Stimulated activated CD4-positive, alpha-beta T cell treated with anti-CD3 and anti-CD28 coated beads, Interleukin-4, amount 100 ng/mL, for 4 hours (primary cell): ENCODE measurements around the gene CPAMD8.

ENCODE experiments used
- DNase-seq, 2 experiments: peaks; one replicate each; pipeline ENCODE4 v3.0.0-alpha.2; 2020

CPAMD8 gene

DNA sequence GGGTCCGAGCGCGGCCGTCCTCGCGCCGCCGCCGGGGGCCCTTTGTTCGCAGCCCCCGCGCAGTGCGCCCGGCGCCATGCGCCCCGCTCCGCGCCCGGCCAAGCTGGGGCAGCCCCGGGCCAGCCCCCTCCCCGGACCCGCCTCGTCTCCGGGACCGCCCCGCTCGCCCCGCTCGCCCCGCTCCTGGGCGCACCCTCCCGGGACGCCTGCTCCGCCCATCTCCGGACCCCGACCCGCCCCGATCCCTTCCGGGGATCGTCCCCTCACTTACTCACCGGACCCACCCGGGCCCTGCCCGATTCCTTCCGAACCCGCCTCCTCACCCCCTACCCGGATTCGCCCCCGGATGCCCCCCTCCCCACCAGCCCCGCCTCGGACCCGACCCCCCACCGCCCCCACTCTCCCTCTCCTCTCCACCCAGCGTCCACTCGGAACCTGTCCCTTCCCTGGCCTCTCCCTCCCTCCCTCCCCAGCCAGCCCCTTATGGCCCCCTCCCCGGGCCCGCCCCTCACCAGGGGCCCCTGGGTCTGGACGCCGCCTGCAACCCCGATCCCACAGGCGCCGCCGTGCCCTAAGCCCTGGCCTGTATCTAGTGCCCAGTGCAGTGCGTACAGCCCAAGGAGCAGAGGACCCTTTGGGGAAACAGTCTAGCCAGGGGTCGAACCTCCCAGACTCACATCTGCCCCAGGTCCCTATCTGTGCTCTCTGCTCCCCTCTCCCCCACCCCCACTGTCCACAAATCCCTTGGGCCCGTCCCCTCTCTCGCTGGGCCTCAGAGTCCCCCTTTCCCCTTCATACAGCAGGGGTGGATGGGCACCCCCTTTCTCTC lies at the start of gene CPAMD8:
Gene CPAMD8 (minus strand): TSS at position 105 of the 829 bp plus-strand sequence. CDS start 168 bp downstream, outside the sequence.
- DNase-seq, result no peak

DNA sequence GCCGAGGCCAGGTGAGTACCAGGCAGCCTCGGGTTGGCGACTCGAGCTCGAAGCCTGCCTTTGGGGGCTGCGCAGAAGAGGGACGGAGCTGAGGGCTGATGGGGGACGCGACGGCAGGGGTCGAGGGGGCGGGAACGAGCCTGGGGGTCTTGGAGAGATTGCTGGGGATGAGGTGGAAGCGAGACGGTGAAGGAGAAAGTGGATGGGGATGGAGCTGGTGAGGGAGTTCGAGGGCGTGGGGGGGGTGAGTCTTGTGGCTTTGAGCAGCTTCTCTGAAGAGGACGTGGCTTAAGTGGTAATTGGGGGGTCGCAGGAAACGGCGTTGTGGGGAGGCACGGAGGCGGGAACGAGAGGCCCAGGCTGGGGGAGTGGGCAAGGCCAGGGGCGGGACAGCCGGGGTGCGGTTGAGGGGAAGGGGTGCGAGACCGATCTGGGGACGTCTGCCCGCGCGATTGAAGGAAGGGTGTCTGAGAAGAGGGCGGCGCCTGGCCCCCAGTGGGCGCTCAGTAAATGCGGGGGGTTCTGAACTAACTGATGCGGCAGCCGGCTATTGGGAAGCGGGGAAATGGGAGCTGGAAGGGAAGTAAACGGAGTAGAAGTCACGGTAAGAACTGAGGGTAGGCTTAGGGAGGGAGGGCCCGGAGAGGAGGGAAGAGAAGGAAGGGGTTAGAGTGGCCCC lies 49.4 kb upstream of the CPAMD8 start:
- DNase-seq, result peak; percentile 33 to 45

DNA sequence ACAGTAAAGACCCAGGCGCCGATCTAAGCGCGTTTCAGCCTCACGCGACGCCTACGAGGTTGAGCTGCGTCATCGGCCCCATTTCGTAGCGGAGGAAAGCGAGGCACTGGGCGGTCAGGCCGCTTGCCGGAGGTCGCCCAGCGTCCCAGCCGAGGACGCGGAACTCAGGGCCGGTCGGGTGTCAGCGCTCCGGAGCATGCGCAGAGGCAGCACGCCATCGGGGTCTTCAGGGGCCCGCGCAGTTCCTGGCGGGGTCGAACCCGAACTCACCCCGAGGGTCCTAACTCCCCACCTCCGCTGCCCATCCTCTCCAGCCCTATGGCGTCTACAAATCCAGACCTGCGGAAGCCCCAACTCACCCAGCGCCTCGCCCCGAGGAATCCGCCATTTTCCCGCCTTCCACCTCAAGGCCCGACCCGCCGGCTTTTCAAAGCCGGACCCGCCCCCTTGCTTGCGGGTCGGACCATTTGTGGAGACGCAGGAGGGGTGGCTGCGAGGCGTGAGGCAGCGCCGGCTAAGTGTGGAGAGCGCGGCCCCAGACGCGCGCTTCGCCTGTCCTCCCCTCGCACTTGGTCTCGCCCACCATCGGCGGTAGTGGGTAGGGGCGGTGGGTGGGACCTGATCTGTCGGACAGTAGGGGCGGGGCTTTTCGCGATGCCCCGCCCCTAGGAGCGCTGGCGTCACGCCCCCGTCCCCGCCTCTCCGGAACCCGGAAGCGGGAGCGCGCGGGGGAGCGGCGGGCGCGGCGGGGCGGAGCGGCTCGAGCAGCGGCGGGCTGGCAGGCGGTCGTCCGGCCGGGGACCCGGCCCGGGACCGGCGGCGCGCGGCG lies 48.6 kb upstream of the CPAMD8 start, which contains the start of the genes HAUS8 and MYO9B:
Gene HAUS8 (minus strand): TSS at position 418 of the 829 bp plus-strand sequence. CDS start 30 bp downstream, at position 388.
Gene MYO9B (plus strand): TSS at position 743 of the 829 bp plus-strand sequence. CDS start 25,941 bp downstream, outside the sequence.
- DNase-seq, result peak; percentile 98 to 100

DNA sequence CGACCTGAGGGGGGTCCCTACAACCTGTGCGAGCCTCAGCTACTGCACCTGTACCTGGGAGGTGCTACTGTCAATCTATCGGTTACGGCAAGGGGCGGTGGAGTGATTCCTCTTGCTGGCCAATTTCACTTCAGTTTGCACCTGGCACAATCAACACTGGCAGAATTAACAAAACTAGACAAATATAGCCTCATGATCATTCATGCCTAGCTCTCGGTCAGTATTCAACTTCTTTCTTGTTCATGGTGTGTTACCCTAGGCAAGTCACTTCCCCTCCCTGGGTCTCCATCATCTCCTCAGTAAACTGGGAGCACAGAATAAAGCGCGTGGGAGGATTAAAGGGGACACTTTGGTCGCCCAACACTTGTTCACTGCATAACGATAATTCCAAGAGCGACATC lies 48.0 kb upstream of the CPAMD8 start:
- DNase-seq, result no peak

DNA sequence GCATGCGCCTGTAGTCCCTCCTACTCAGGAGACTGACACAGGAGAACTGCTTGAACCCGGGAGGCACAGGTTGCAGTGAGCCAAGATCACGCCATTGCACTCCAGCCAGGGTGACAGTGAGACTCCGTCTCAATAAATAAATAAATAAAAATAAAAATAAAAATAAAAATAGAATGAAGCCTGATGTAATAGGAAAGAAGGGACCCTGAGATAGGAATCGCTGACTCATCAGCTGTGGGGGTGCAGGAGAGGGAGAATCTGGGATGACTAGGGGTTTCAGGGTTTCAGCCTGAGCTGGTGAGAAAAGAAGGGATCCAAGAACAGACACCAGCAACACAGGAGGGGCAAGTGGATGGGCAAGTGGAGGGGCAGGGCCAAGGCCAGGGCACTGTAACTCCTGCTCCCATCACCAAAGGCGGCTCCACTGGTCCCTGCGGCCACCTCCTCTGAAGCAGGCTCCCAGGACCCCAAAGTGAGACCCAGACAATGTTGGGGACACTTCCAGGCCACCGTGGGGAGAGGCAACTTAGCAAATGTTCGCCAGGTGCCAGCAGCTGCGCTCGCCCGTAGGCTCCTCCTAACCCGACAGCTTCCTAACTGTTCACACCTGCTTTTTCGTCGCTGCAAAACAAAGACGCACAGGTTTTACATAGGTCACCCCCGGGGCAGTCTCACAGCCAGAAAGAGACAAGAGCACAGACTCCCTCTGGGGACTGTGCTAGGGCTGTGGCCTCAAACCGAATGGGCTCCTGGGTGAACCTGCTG lies 47.4 kb upstream of the CPAMD8 start:
- DNase-seq, result no peak

DNA sequence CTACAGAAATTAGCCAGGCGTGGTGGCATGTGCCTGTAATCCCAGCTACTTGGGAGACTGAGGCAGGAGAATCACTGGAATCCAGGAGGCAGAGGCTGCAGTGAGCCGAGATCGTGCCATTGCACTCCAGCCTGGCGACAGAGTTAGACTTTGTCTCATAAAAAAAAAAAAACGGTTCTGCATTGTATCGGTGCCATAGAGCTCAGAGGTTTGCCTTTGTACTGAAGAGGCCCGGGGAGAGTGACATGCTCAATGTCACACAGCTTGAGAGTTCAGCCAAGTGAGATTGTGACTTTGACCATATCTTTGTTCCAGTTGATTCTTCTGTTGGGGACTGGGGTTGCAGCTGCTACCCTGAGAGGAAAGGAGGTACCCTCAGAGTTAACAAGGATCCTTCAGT lies 44.3 kb upstream of the CPAMD8 start:
- no peak for DNase-seq

DNA sequence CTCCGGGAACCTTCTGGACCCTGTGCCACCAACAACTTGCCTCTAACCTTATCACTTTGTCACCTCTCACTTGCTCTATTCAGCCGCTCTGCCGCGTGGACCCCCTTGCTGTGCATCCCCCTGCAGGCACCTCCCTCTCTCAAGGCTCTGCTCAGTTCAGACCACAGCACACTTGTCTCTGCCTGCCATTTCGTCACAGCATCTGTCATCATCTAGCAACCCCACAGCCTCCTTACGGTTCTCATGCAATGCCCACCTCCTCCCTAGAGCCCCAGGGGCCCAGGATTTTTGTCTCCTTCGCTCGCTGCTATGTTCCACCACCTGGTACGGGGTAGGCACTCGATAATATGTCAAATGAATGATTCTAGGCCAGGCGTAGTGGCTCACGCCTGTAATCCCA lies 43.8 kb upstream of the CPAMD8 start:
- no peak for DNase-seq

DNA sequence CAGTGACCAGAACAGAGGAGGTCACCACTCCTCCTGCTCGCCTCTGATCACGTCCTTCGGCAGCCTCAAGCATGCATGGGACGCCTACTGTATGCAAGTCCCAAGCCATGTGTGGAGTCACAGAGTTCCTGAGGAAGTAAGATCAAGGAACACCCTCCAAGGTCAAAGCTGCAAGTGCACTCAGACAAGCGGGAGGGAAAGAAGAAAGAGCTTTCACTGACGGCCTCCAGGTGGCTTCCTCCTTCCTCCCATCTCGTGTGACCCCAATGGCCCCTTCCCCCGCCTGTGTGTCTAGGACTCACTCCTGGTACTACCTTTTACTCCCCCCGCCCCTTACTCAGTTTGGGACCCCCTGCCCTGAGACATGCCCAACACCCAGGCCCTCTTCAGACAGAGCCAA lies 42.6 kb upstream of the CPAMD8 start:
- DNase-seq, result no peak

DNA sequence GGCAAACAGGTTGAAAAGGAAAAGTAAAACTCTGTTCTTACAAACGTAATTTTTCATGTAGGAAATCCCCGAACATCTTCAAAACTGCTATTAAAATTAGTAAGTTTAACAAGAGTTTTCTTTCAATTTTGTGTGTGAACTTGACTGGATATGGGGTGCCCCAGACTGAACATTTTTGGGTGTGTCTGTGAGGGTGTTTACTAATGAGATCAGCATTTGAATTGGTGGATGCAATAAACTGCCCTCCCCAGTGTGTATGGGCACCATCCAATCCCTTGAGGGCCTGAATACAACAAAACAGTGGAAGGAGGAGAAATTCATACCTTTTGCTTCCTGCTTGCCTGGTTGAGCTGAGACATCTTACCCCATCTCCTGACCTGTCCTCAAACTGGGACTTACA lies 36.8 kb upstream of the CPAMD8 start:
- no peak for DNase-seq

DNA sequence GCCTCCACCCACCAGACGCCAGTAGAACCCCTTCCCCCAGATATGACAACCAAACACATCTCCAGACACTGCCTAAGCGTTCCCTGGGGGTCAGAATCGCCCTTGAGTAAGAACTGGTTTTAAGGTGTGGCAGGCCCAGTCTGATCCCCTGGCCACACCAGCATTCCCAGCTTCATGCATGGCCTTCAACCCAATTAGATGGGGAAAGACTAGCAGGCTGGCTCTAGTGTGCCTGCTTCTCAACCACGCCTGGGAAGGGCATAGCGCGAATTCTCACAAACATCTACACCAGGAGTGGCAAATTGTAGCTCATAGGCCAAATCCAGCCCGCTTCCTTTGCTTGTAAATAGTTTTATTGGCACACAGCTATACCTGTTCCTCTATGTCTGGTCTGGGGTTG lies 35.1 kb upstream of the CPAMD8 start:
- DNase-seq, result no peak

DNA sequence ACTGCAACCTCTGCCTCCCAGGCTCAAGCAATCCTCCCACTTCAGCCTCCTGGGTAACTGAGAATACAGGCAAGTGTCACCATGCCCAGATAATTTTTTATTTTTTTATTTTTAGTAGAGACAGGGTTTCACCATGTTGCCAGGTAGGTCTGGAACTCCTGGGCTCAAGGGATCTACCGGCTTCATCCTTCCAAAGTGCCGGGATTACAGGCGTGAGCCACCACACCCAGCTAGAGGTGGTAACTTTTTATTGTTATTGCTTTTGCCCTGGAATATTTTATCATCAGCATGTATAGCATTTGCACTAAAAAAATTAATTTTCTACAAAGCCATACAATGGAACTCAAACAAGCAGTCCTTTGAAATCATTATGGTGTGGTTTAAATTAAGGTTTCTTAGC lies 34.6 kb upstream of the CPAMD8 start:
- no peak for DNase-seq

DNA sequence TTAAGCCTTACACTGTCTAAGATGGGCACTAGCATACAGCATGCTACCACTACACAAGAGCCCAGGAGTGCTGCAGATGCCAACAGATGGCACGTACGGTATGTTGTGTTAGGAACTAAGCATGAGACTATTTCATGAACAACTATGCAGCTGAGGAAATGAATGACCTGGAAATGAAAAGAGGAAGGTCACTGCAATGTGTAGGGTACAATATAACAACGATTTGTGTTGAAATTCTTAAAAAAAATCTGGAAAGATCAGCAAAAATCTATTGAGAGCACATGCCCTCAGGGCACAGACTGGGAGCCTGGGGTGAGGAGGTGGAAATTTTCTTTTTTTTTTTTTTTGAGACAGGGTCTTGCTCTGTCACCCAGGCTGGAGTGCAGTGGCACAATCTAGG lies 34.2 kb upstream of the CPAMD8 start:
- DNase-seq, result no peak

DNA sequence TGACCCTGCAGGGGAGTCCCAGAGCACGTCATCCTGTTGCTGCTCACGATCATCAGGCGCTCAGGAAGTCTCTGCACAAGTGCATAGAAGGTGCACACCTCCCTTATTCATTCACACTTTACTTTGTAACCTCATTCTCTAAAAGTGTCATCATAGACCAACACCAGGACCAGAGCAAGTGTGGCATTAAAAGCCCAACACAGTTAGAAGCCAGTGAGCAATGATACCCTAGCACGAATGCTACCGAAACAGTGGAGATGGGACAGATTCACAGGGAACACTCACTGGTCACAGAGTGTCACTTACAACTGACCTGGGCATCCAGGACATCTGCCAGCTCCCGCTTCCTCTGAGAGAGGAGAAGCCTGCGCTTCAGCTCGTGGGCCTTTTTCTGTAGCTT lies 31.6 kb upstream of the CPAMD8 start:
- DNase-seq, result no peak

DNA sequence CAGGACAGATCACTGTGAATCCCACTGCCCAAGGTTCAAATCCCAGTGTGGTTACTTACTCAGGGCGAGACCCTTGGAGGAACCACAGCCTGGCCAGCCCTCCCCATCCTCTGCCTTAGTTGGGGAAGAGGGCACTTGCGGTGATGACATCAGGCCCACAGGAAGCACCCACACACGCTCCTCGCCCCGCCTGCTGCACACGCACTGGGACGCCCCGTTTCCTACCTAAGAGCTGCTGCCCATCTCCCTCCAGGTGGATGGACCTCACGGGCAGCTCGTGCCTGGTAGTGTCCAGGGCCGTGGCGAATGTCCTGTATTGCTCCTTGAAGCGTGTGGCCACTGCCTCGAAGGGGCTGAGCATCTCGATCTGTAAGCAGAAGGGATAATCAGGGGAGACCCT lies 29.0 kb upstream of the CPAMD8 start:
- no peak for DNase-seq

DNA sequence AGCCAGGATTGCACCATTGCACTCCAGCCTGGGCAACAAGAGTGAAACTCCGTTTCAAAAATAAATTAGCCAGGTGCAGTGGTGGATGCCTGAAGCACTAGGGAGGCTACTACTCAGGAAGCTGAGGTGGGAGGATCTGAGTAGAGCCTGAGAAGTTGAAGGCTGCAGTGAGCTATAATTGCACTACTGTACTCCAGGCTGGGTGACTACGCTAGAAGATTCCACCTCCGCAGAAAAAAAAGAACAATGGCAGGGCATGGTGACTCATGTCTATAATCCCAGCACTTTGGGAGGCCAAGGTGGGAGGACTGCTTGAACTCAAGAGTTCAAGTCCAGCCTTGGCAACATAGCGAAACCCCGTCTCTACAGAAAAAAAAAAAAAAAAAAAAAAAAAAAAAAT lies 28.1 kb upstream of the CPAMD8 start:
- DNase-seq, result no peak

DNA sequence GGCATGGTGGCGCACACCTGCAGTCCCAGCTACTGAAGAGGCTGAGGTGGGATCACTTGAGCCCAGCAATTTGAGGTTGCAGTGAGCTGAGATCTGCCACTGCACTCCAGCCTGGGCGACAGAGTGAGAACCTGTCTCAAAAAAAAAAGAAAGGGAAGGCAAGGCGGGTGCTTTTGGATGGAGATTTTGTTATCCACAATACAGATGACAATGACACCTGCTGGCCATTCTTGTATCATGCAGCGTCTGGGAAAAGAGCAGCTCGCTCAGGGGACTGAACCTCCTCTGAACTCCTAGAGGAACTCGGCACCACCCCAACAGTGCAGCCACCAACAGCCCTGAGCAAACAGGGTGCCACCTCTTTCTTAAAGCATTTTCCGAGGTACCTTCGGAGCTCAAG lies 25.8 kb upstream of the CPAMD8 start:
- DNase-seq, result no peak

DNA sequence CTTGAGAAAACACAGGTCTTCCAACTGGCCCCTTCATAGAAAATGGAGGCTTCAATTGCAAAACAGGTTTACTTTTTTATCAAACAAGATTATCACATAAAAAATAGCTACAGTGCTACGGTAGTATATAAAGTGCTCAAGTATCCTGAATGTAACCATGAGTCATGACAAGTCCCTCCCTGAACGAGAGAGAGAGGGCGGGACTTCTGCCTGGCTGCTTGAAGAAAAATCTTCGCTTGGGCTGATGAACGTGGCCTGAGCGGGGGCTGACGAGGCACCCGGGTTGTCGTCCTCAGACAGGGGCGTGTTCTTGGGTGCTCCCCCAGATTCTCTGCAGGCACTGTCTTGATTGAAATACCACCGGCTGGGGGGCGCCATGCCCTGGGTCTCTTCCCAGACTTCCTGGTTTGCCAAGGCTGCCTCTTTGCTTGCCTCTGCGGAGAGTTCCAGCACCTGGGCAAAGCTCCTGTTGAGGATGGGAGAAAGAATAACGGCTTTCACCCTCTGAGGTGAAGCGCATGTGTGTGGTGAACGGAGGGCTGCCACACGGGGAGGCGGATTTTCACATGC lies 23.2 kb upstream of the CPAMD8 start:
- no peak for DNase-seq

DNA sequence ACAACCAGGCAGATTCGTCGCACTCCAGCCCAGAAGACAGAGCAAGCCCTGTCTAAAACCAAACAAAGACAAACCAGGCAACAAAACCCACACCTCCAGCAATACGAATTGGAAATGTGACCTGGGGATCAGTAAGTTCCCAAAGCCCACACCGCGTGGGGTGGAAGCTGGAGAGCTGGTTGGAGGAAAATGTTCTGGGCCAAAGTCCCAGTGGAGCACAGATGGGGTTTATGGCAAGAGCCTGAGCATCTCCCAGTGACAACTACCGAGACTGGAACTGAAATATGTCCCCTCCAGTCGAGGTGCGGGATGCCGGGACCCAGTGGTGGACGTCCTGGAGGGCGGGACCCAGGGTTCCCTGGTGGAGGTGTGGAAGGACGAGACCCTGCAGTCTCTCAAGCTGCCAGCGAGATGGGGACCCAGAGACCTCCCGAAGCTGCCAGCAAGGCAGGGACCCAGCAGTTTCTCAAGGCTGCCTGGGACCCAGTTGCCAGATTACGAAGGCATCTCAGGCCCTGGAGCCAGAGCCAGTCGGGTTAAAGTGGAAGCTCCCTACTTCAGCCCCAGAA lies 22.4 kb upstream of the CPAMD8 start:
- no peak for DNase-seq

DNA sequence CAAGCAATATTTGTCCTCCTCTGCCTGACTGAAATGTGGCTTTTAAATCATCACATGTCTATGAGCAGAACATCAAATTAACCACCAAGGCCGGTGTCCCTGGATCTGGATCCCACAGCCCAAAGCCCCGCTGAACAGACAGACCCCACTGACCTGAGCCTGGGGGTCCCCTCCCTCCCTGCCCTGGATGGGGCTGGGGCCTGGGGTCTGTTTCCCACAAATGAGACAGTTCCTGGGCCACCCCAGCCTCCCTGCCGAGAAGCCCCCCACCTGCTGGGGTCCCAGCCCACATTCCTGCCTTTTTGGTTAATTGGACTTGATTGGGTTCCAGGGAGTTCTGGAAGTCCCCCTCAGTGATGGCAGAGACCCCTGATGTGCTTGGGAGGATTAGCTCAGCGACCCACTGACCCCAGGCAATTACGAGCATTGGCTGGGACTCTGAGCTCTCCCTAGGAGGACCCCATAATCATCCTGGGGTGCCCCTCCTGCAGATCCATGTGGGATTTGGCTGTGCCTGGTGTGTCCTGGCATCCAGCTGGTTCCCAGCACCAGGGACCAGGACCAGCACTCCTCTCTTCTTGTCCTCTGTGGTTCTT lies 19.4 kb upstream of the CPAMD8 start:
- no peak for DNase-seq

DNA sequence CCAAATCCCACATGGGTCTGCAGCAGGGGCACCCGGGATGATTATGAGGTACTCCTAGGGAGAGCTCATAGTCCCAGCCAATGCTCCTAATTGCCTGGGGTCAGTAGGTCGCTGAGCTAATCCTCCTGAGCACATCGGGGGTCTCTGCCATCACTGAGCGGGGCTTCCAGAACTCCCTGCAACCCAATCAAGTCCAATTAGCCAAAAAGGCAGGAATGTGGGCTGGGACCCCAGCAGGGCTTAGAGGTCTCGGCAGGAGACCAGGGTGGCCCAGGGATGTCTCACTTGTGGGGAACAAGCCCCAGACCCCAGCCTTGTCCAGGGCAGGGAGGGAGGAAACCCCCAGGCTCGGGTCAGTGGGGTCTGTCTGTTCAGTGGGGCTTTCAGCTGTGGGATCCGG lies 17.1 kb upstream of the CPAMD8 start:
- no peak for DNase-seq

DNA sequence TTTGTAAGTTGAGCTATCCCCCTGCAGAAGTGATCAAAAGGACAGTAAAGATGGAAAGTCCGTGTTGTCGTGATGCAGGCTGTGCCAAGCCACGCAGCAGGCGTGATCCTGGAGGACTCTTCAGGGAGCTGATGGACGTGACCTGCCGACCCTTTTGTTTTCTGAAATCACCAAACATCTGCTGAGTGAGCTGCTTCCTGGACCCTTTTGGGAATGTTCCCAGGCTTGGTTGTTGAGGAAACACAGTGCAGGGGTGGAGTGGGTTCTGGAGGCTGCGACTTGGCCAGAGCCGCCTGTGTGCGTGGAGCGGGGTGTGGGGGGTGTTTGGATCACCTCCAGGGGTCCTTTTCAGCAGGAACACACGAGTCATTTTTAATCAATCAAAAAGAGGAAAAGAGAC lies 15.4 kb upstream of the CPAMD8 start:
- no peak for DNase-seq
